Fibroblast of lung (primary cell): Measurements from ENCODE around the gene SOX1. TPM values are rescaled to one million over a fixed set of nuclear protein-coding genes. Genes with fewer than 3 reads are reported as not detected.

Source experiments
- DNase-seq, 2 donors: peaks; one replicate each; pipeline versions ENCODE4 v3.0.0 to v3.0.0-alpha.2; 2010; ENCODE audit warnings: low read depth in 2 of 2
- H2AFZ ChIP-seq: 2 replicates; pipeline ENCODE4 v1.5.1; 2012; ENCODE audit warnings: low read length, control low read depth, inconsistent platforms
- H3K27ac ChIP-seq: 2 replicates; pipeline ENCODE4 v1.5.1; 2011; ENCODE audit warnings: low read length, control low read depth; ENCODE audit not compliant: insufficient read depth
- H3K27me3 ChIP-seq: 2 replicates; pipeline ENCODE4 v1.5.1; 2011; ENCODE audit warnings: mild to moderate bottlenecking, low read length; ENCODE audit not compliant: control insufficient read depth, insufficient read depth
- H3K36me3 ChIP-seq: 2 replicates; pipeline ENCODE4 v1.5.1; 2011; ENCODE audit warnings: low read length; ENCODE audit not compliant: control insufficient read depth, insufficient read depth
- H3K4me1 ChIP-seq: 2 replicates; pipeline ENCODE4 v1.5.1; 2011; ENCODE audit warnings: low read length; ENCODE audit not compliant: control insufficient read depth, insufficient read depth; ENCODE audit errors: extremely low read depth
- H3K4me2 ChIP-seq: 2 replicates; pipeline ENCODE4 v1.5.1; 2011; ENCODE audit warnings: low read length, control low read depth; ENCODE audit not compliant: insufficient read depth; ENCODE audit errors: extremely low read depth
- H3K4me3 ChIP-seq, 4 experiments: fragments of 200-600 bp in 1 of 4; sonication (generic) in 1 of 4; replicated peaks in 1 of 4; 2 replicates each; pipeline ENCODE4 v1.5.1; 2011 to 2016; ENCODE audit warnings: low read length in 4 of 4, low read depth in 3 of 4, mild to moderate bottlenecking in 3 of 4, control low read depth in 2 of 4, inconsistent platforms in 1 of 4, mixed read lengths in 1 of 4; ENCODE audit not compliant: insufficient read depth in 1 of 4; ENCODE audit errors: control extremely low read depth in 1 of 4
- H3K79me2 ChIP-seq: 2 replicates; pipeline ENCODE4 v1.5.1; 2012; ENCODE audit warnings: mild to moderate bottlenecking, low read length, inconsistent platforms; ENCODE audit not compliant: control insufficient read depth, insufficient read depth
- H3K9ac ChIP-seq: 2 replicates; pipeline ENCODE4 v1.5.1; 2011; ENCODE audit warnings: mild to moderate bottlenecking, low read length, control low read depth; ENCODE audit not compliant: insufficient read depth
- H3K9me3 ChIP-seq: 2 replicates; pipeline ENCODE4 v1.5.1; 2012; ENCODE audit warnings: low read depth, low read length; ENCODE audit not compliant: control insufficient read depth, insufficient read depth
- H4K20me1 ChIP-seq: 2 replicates; pipeline ENCODE4 v1.5.1; 2011; ENCODE audit warnings: low read length; ENCODE audit not compliant: control insufficient read depth, insufficient read depth; ENCODE audit errors: extremely low read depth
- EZH2 ChIP-seq: IDR thresholded peaks from 2 replicates; pipeline ENCODE4 v1.5.1; 2012; ENCODE audit warnings: low read length, control low read depth, mild to moderate bottlenecking; ENCODE audit errors: missing control alignments
- polyA plus RNA-seq, 2 donors: library from polyadenylated mRNA; depleted of rRNA in 1 of 2; stranded (reverse) in 1 of 2; unstranded in 1 of 2; fragments of >200 nt; gene quantifications; 2 replicates each; pipeline ENCODE4 v1.2.1, GENCODE V29; 2011 to 2012; ENCODE audit warnings: missing spikeins in 1 of 2
- total RNA-seq: library from RNA; depleted of rRNA; stranded (reverse); fragments of >200 nt; gene quantifications from 2 replicates; pipeline ENCODE4 v1.2.1, GENCODE V29; 2014
- TF ChIP-seq, protein P1 (sequence below), 2 donors: IDR thresholded peaks in 1 of 2; conservative IDR thresholded peaks in 1 of 2; 1 replicate in 1 of 2; 2 replicates in 1 of 2; pipeline ENCODE4 v1.5.1; 2011 to 2012; ENCODE audit warnings: low read length in 2 of 2, control low read depth in 1 of 2, inconsistent platforms in 1 of 2, low read depth in 1 of 2, mild to moderate bottlenecking in 1 of 2

Gene SOX1
- total and polyA plus RNA-seq, 2 donors (not counting 1 experiment from before 2014, with no cell fraction given): not detected

DNA sequence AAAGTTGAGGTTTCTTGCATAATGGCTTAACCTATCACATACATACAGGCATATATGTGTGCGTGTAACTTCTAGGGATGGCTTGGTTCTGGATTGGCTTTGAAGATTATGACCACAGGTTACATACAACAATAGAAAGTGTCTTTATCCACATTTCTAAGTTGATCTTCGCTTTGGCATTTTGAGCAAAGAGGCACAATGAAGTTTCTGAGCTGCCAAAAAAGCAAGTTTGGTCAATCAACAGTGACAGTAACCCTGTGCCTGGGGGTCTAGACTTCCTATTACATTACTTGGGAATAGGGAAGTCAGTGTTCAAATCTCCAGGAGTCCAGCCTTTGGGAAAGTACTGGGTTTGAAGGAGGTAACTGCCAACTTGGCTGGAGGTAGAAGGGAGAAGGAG lies 3.1 kb upstream of the SOX1 start:
- no peak overlapping the region for H3K27ac ChIP-seq
- no peak overlapping the region for H3K4me2 ChIP-seq
- TF ChIP-seq, protein P1, sequence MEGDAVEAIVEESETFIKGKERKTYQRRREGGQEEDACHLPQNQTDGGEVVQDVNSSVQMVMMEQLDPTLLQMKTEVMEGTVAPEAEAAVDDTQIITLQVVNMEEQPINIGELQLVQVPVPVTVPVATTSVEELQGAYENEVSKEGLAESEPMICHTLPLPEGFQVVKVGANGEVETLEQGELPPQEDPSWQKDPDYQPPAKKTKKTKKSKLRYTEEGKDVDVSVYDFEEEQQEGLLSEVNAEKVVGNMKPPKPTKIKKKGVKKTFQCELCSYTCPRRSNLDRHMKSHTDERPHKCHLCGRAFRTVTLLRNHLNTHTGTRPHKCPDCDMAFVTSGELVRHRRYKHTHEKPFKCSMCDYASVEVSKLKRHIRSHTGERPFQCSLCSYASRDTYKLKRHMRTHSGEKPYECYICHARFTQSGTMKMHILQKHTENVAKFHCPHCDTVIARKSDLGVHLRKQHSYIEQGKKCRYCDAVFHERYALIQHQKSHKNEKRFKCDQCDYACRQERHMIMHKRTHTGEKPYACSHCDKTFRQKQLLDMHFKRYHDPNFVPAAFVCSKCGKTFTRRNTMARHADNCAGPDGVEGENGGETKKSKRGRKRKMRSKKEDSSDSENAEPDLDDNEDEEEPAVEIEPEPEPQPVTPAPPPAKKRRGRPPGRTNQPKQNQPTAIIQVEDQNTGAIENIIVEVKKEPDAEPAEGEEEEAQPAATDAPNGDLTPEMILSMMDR (conservative IDR thresholded peaks at IDR 0.05 in 1 of 2, IDR thresholded peaks at IDR 0.05 in 1 of 2; ENCODE audit: low read depth in 1 of 2, low read length in 2 of 2): no peak
- TF ChIP-seq EZH2: no peak

GRCh38 chr13:112064222-112064621 lies 2.7 kb upstream of the SOX1 start:
- H3K4me1 ChIP-seq: no peaks in the 10 kb centered on the region
- no peak overlapping the region for H3K4me2 ChIP-seq
- no peaks in the 10 kb centered on the region for H3K36me3 ChIP-seq
- no peak overlapping the region for H3K9ac ChIP-seq
- no peak overlapping the region for H3K4me3 ChIP-seq
- DNase-seq: no peak
- H3K27ac ChIP-seq: no peak overlapping the region
- H3K9me3 ChIP-seq: no peaks in the 10 kb centered on the region
- H3K79me2 ChIP-seq: no peaks in the 10 kb centered on the region
- TF ChIP-seq, protein P1 (conservative IDR thresholded peaks at IDR 0.05 in 1 of 2, IDR thresholded peaks at IDR 0.05 in 1 of 2; ENCODE audit: low read depth in 1 of 2, low read length in 2 of 2): no peak
- TF ChIP-seq EZH2: no peak
- peaks cover 36% of the 10 kb centered on the region for H3K27me3 ChIP-seq
- H2AFZ ChIP-seq: no peak overlapping the region
- H4K20me1 ChIP-seq: no peaks in the 10 kb centered on the region

More for the DNA sequence above, 3.1 kb upstream of the SOX1 start:
- no peak for DNase-seq
- Histone ChIP-seq H3K79me2 (no peaks in the 10 kb centered on the region), H3K4me1 (no peaks in the 10 kb centered on the region), H4K20me1 (no peaks in the 10 kb centered on the region), H3K27me3 (peaks cover 37% of the 10 kb centered on the region), H3K36me3 (no peaks in the 10 kb centered on the region), H3K4me3 (no peak overlapping the region), H3K9me3 (no peaks in the 10 kb centered on the region), H3K9ac (no peak overlapping the region), H2AFZ (no peak overlapping the region)

DNA sequence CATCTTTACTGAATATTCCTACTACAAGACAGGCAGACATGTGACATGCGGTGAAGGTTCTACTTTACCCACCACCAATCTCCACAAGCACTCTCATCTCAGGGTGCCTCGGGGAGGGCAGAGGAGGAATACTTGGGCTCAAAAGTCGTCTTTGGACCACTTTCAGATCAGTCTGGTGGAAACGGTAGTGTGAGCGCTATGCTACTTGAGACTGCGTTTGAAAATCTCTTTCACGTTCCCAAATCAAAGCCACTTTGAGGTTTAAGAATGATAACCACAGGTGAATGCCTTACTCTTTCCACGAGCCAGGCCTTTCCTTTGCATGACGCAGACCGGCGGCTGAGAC lies 1.5 kb upstream of the SOX1 start:
- H3K4me2 ChIP-seq: no peak overlapping the region
- H3K36me3 ChIP-seq: no peaks in the 10 kb centered on the region
- H3K9ac ChIP-seq: no peak overlapping the region
- no peak for TF ChIP-seq EZH2
- TF ChIP-seq, protein P1 (conservative IDR thresholded peaks at IDR 0.05 in 1 of 2, IDR thresholded peaks at IDR 0.05 in 1 of 2; ENCODE audit: low read depth in 1 of 2, low read length in 2 of 2): no peak
- no peak overlapping the region for H2AFZ ChIP-seq
- H3K4me1 ChIP-seq: no peaks in the 10 kb centered on the region
- no peak overlapping the region for H3K27ac ChIP-seq
- peaks cover 37% of the 10 kb centered on the region for H3K27me3 ChIP-seq
- H4K20me1 ChIP-seq: no peaks in the 10 kb centered on the region
- no peaks in the 10 kb centered on the region for H3K9me3 ChIP-seq
- no peaks in the 10 kb centered on the region for H3K79me2 ChIP-seq
- no peak for DNase-seq
- H3K4me3 ChIP-seq: no peak overlapping the region
